Ishikawa (cell line): Measurements from ENCODE around the gene TMEM128.

Source experiments
- CEBPB ChIP-seq: IDR thresholded peaks from 2 replicates; pipeline ENCODE4 v1.6.1; 2012
- CREB1 ChIP-seq: IDR thresholded peaks from 2 replicates; pipeline ENCODE4 v1.6.1; 2012; ENCODE audit warnings: low read depth
- EGR1 ChIP-seq: IDR thresholded peaks from 2 replicates; pipeline ENCODE4 v1.6.1; 2012
- EP300 ChIP-seq: IDR thresholded peaks from 2 replicates; pipeline ENCODE4 v1.6.1; 2012; ENCODE audit warnings: borderline replicate concordance
- FOXM1 ChIP-seq: IDR thresholded peaks from 2 replicates; pipeline ENCODE4 v1.6.1; 2012; ENCODE audit warnings: low read depth, borderline replicate concordance
- MAX ChIP-seq: IDR thresholded peaks from 2 replicates; pipeline ENCODE4 v1.6.1; 2012
- NFIC ChIP-seq: IDR thresholded peaks from 2 replicates; pipeline ENCODE4 v1.6.1; 2012
- RAD21 ChIP-seq: IDR thresholded peaks from 2 replicates; pipeline ENCODE4 v1.6.1; 2012; ENCODE audit warnings: low read depth
- REST ChIP-seq: IDR thresholded peaks from 2 replicates; pipeline ENCODE4 v1.6.1; 2012; ENCODE audit warnings: low read depth, mild to moderate bottlenecking
- TAF1 ChIP-seq: IDR thresholded peaks from 2 replicates; pipeline ENCODE4 v1.6.1; 2012; ENCODE audit warnings: low read depth, mild to moderate bottlenecking
- TCF12 ChIP-seq: IDR thresholded peaks from 2 replicates; pipeline ENCODE4 v1.6.1; 2012; ENCODE audit warnings: low read depth
- TEAD4 ChIP-seq: IDR thresholded peaks from 2 replicates; pipeline ENCODE4 v1.6.1; 2012
- YY1 ChIP-seq: IDR thresholded peaks from 2 replicates; pipeline ENCODE4 v1.6.1; 2012; ENCODE audit warnings: low read depth
- ZBTB7A ChIP-seq: IDR thresholded peaks from 2 replicates; pipeline ENCODE4 v1.6.1; 2012; ENCODE audit warnings: low read depth
- TF ChIP-seq, protein P1 (sequence below): IDR thresholded peaks from 2 replicates; pipeline ENCODE4 v1.6.1; 2012

Gene TMEM128

DNA sequence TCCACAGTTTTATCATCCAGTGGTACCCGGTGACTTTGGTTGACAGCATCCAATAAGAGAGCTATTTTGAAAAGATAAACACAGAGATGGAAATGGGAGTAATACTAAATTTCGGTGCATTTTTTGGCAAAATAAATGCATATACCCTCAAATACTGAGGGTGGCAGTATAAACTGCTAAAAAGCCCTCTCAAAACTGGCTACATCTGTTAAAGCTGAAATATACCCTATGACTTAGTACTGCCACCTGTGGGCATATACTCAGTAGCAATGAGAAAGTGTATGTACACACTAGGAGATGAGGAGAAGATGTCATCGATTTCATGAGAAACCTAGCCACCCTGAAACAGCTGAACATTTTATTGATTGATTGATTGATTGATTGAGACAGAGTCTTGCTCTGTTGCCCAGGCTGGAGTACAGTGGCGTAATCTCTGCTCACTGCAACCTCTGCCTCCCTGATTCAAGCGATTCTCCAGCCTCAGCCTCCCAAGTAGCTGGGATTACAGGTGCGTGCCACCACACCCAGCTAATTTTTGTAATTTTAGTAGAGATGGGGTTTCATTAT lies 12.2 kb upstream of the TMEM128 start:
- TF ChIP-seq RAD21 (peak; percentile 67), YY1 (no peak)

GRCh38 chr4:4259484-4260100 lies 11.6 kb upstream of the TMEM128 start:
- TF ChIP-seq TAF1 (no peak), MAX (no peak), NFIC (no peak), FOXM1 (no peak), ZBTB7A (no peak), YY1 (no peak), RAD21 (no peak), CEBPB (no peak), EP300 (no peak), TCF12 (no peak), TEAD4 (no peak), CREB1 (no peak), EGR1 (no peak), REST (no peak)
- TF ChIP-seq, protein P1, sequence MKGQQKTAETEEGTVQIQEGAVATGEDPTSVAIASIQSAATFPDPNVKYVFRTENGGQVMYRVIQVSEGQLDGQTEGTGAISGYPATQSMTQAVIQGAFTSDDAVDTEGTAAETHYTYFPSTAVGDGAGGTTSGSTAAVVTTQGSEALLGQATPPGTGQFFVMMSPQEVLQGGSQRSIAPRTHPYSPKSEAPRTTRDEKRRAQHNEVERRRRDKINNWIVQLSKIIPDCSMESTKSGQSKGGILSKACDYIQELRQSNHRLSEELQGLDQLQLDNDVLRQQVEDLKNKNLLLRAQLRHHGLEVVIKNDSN, result no peak

DNA sequence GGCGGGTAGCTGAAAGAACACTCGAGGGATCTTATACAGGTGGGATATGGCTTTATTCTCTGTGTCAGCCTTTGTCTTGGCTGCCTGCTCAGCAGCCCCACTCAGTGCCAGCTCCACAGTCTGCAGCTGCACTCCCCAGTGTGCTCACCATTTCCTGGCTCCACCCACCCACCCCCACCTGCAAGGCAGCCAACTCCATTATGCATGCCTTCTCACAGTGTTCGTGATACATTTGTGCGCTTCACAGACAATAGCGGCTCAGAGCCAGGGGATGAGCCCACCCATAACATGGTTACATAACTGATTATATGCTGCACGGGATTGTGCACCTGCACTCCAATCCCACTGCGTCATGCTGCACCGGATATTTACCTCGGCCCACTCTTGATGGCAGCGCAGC lies 8.8 kb upstream of the TMEM128 start:
- TF ChIP-seq TEAD4, result no peak

- no peak for TF ChIP-seq CEBPB
- TF ChIP-seq ZBTB7A, result no peak
- no peak for TF ChIP-seq CREB1
- TF ChIP-seq RAD21, result no peak
- no peak for TF ChIP-seq NFIC
- no peak for TF ChIP-seq TCF12
- TF ChIP-seq TEAD4, result no peak
- no peak for TF ChIP-seq YY1
- TF ChIP-seq MAX, result no peak
- no peak for TF ChIP-seq TAF1
- no peak for TF ChIP-seq EGR1
- TF ChIP-seq EP300, result no peak
- no peak for TF ChIP-seq FOXM1
- TF ChIP-seq, protein P1, result no peak
- TF ChIP-seq REST, result no peak
Measured at GRCh38 chr4:4254666-4255065, 6.6 kb upstream of the TMEM128 start.

DNA sequence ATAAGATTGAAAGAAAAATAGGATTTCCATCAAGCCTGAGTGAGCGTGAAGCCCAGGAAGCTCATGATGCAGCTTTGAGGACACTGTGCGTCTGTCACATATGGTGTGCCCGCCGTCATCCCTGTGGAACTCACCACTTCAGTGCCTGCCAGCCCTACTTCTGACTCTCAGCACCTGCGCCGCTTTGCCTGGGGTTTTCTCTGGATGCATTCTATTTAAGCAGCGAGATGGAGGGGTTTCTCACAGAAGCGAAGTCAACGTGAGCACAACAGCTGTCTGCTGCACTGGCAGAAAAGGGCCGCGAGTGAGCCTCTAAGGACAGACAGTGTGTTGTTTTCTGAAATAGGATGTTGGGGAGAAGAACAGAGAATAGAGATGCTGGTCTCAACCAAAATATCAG lies 6.2 kb upstream of the TMEM128 start:
- TF ChIP-seq CREB1 (no peak), ZBTB7A (no peak), REST (no peak), CEBPB (no peak), RAD21 (no peak), EP300 (no peak), TEAD4 (no peak), FOXM1 (no peak)
- TF ChIP-seq, protein P1, result no peak
